GM18519 (cell line): ENCODE measurements around the gene CHD9.

Source experiments
- ATAC-seq: cut with Tn5 transposase; IDR thresholded peaks from one replicate; pipeline ENCODE4 v1.9.1; 2021; ENCODE audit warnings: mild to moderate bottlenecking, moderate library complexity; ENCODE audit not compliant: unreplicated experiment, low FRiP score

CHD9 gene

DNA sequence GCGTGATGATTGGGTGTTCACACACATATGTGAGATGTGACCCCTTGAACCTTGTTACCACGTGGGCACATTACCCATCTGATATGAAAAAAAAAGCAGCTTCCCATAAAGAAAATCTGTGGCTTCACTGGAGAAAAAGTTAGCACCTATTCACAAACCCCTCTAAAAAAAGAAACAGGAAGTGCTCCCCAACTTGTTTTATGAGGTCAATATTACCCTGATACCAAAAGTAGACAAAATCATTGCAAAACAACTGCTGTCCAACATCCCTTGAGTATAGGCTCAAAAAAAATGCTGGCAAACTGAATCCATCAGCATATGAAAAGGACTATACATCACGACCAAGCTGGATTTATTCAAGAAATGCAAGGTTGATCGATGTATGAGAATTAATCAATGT lies 279.8 kb downstream of the CHD9 start:
- ATAC-seq = no peak

DNA sequence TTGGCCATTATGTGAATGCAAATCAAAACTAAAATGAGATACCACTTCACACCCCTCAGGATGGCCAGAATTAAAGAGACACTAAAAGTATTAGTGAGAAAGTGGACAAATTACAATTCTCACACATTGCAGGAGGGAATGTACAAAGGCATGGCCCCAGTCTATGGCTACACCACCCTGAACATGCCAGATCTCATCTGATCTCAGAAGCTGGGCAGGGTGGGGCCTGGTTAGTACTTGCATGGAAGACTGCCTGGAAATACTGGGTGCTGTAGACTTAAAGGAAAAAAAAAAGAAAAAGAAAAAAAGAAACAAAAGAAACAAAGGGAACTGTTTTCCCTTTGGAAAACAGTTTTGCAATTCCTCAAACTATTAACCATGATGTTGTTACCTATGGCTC lies 282.5 kb downstream of the CHD9 start:
- ATAC-seq = no peak

DNA sequence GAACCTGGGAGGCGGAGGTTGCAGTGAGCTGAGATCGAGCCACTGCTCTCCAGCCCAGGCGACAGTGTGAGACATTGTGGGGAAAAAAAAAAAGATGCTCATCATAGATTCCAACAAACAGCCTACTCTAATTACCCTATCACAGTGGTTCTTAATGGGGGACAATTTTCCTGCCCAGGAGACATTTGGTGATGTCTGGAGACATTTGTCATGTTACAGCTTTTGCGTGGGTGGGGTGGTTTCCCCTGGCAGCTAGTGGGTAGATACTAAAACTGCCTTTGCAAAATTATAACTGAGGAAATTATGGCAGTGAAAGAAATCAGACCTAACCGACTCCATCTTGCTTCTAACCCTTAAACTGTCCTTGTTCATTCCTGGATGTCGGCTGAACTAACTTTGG lies 287.0 kb downstream of the CHD9 start:
- no peak for ATAC-seq

DNA sequence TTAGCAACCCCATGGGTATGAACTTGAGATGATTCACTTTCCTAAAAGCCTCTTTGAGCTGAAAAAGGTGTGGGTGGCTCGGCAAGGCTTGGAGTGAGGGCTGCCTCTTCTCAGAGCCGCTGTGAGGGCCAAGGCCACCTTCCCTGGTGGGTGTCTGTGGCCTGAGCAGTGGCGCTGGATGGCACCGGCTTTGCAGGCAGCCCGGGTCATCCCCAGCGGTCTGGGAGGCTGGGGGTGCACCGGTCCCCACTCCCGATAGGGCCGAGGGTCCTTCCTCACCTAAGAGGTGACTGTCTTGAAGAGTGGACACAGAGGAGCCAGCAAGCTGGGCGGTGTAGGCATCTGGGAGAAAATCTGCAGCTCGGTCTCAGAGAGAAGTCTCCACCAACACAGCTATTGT lies 300.3 kb downstream of the CHD9 start:
- ATAC-seq = no peak

DNA sequence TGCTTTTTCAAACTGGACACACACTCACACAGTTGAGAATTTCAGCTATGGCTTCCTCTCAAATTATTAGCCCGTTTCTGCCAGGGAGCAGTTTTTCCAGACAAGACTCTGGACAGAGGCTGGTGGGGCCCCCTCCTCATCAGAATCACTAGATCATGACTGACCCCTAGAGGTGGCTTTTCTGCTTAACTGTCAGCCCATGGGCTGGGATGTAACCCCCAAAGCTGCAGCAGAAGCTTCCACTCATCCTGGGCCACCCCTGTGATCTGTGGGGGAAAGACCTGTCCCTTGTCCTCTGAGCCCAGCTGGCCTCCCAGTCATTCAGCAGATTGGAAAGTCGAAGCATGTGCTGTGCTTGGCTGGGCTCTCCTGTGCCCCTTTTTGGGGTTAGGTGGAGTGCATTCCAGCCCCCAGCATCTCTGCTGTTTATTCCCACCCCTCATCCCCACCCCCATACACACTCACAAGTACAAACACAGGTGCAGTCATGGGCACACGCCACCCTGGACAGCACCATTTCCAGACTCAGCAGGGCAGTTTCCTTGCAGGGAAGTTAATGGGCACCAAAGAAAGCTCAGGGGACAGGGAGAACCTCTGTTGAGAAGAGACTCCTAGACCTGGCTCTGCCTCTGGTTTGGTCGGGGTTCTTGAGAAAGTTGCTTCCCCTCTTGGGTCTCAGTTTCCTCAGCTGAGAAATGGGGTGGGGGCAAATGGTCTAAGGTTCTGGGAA lies 301.9 kb downstream of the CHD9 start:
- no peak for ATAC-seq

DNA sequence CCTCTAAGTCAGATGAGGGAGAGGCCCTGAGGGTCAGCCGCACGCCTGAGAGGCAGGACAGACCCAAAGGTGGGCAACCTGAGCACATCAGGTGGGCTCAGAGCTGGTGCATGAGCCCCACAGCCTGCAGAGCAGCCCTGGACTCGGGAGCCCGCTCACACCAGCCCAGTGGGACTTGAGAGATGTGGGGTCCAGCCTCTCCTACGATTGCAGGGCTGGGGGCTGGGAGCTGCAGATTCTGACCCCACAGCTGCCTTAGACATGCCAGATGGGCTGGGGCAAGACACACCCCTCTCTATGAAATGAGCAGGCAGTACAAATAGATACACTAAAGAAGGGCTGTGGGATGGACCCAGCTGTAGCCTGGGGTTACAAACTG lies 302.4 kb downstream of the CHD9 start:
- no peak for ATAC-seq

DNA sequence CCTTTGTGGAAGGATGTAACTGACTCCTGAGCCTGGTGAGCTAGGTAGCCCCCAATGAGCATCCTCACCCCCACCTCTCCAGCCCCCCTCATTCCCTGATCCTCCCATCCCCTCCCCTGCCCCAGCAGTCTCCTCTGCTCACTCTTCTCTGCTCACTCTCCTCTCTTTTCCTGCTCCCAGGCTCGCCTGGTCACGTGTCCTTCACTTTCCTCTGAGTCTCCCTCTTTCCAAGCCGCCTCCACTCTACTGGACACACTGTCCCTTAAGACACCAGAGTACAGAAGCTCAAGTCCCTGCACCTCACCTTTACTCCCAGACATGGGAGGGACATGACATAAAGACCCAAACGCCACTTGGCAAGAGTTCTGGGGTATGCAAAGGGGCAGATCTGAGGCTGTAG lies 303.2 kb downstream of the CHD9 start:
- ATAC-seq = no peak

DNA sequence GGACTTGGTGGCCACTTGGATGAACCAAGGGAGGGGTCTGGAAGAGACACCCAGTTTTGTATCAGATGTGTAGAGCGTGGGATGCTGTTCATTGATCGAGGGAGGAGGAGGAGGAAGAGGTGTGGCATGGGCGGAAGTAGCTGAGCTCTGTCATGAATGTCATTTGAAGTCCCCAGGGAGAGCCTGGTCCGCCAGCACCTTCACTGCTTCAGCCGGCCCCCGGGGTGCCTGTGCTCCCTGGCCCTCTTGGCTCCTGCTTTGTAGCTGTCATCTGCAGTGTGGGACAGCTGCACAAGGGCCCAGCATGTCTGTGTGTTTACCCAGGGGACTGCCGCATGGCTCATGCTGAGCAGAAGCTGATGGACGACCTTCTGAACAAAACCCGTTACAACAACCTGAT lies 304.1 kb downstream of the CHD9 start:
- ATAC-seq = no peak

DNA sequence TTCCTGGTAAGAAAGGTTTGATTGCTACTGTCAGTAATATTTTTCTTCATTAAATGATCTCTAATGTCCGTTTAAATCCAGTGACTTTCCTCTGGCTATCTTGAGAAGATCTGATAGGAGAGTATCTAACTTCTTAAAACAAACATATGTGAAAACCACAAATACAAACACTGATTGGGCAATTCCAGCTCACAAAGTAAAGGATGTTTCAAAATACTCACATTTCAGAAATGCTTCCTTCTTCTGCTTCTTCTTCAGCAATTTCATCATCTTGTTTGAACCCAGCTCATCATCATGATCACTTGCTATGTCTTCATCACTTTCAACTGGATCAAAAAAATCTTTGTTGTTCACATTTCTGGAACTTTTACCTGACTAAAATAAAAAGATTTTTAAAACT lies 315.1 kb downstream of the CHD9 start:
- ATAC-seq = no peak

DNA sequence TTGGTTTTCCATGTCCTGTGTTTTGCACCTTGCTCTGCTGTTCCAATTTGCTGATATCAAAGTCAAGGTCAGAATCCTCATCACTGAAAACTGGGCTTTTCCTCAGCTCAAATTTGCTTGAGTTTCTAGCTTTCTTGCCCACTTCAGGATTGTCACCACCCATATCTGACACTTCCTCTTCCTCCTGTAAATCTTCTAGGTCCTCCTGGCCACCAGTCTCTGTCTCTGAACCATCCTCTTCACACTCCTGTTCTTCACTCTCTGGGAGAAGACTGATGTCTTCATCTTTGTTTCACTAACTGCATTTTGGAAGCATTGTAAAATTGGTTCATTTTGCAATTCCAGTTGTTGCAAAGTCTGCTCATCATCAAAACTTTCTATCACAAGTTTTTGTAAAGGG lies 316.0 kb downstream of the CHD9 start:
- ATAC-seq = no peak

DNA sequence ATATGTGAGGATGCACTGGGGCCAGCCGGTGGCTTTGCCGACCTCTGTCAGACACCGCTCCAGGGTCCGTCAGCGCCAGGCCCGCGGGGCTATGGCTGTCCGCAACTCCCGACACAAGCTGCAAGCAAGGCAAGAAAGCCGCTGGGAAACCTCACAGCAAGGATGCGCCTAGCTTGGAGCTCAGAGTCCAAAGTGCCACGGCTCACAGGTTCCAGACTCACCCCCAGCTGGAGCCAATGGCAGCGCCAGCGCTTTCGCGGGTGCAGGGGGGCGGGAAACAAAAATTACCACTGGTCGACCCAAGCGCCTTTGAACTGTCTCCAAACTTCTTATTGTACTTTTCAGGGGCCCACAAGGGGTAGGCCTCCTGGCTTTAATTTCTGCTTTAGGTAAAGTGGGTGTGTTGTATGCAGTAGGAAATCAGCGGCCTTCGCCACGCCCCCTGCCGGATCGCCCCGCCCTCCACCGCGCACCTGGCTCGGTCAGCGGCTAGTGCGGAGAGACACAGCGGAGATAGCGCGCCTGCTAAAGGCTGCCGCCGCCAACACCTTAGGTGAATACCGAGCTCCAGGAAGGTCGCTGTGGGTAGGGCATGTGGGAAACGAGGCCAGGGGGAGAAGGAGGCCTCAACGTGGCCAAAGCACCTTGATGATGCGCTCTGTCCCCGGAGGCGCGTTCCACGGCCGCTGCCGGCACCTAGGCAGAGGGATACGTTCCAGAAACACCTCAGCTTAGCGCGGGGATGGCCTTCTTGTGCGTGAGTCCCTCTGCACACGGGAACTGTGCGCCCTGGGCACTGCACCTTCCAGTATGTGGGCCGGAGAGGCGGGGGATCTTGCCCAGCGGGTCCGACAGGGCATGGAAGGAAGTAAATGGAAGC lies 318.4 kb downstream of the CHD9 start:
- no peak for ATAC-seq

DNA sequence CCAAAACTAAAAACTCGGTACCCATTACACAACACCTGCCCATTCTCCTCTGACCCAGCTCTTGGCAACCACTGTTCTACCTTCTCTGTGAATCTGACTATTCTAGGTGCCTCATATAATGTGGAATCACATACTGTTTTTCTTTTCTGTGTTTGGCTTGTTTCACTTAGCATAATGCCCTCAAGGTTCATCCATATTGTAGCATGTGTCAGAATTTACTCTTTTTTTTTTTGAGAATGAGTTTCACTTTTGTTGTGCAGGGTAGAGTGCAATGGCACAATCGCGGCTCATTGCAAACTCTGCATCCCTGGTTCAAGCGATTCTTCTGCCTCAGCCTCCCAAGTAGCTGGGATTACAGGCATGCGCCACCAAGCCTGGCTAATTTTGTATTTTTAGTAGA lies 320.0 kb downstream of the CHD9 start:
- ATAC-seq = no peak

DNA sequence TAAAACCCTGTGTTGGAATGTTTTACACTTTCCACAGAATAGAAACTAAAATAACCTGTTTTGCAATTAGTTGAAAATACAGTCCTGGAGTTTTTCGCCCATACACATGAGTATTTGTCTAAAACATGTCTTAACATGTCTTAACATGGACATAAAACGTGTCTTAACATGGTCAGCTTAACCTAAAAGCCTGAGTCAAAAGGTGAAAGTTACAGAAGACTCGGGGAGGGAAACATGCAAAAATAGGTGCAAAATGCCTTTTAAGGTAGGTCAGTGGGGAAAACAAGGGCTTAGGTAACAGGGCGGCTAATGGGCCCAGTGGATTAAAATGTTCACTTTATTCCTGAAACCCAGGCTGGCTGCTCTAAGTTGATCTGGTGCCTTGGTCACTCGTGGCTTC lies 323.3 kb downstream of the CHD9 start:
- no peak for ATAC-seq
